Endothelial cell of umbilical vein (primary cell): ENCODE measurements around the gene ACIN1. TPM values are rescaled to one million over a fixed set of nuclear protein-coding genes. Genes with fewer than 3 reads are reported as not detected.

Source experiments
- BruUV-seq: library from RNA; stranded (reverse); fragments of 400-500 nt; replicated peaks from 2 replicates; lab custom pipeline; 2021; lab: Mats Ljungman, UMichigan
- CTCF ChIA-PET: fragments of 300-600, 350-600 bp; sonication (Branson Sonifier 250); formaldehyde crosslinking; loops from one replicate; lab custom pipeline; 2021; ENCODE audit warnings: antibody characterized with exemption, inconsistent platforms; lab: Charles Lee
- POLR2A ChIA-PET: fragments of 300-600, 350-600 bp; sonication (Branson Sonifier 250); formaldehyde crosslinking; loops from one replicate; lab custom pipeline; 2021; ENCODE audit warnings: antibody characterized with exemption, inconsistent platforms; lab: Charles Lee
- DNase-seq: peaks from one replicate; pipeline ENCODE4 v3.0.0-alpha.2; 2011; ENCODE audit warnings: low read depth, low spot score
- FAIRE-seq: peaks from 2 replicates; lab custom pipeline; 2011; peaks lifted over from hg19 to GRCh38; lab: Jason Lieb, UNC
- H2AFZ ChIP-seq: 2 replicates; pipeline ENCODE4 v1.6.0; 2012; ENCODE audit warnings: low read depth, low read length, control low read depth, inconsistent platforms
- H3K27ac ChIP-seq: 2 replicates; pipeline ENCODE4 v1.5.1; 2011; ENCODE audit warnings: low read depth, mild to moderate bottlenecking, control low read depth, low read length, moderate library complexity; ENCODE audit not compliant: insufficient read depth
- H3K27me3 ChIP-seq, 2 experiments: 2 replicates each; pipeline versions ENCODE4 v1.6.0 to v1.6.1; 2011; ENCODE audit warnings: low read length in 2 of 2, mixed read lengths in 1 of 2; ENCODE audit not compliant: control insufficient read depth in 2 of 2, insufficient read depth in 2 of 2
- H3K36me3 ChIP-seq, 2 experiments: 2 replicates in 1 of 2; 3 replicates in 1 of 2; pipeline ENCODE4 v1.5.1; 2011; ENCODE audit warnings: low read length in 2 of 2, mild to moderate bottlenecking in 1 of 2, moderate library complexity in 1 of 2; ENCODE audit not compliant: control insufficient read depth in 2 of 2, insufficient read depth in 2 of 2; ENCODE audit errors: extremely low read depth in 1 of 2
- H3K4me1 ChIP-seq: 3 replicates; pipeline ENCODE4 v1.5.1; 2011; ENCODE audit warnings: mild to moderate bottlenecking, low read length; ENCODE audit not compliant: control insufficient read depth, insufficient read depth; ENCODE audit errors: extremely low read depth
- H3K4me2 ChIP-seq: 2 replicates; pipeline ENCODE4 v1.6.1; 2011; ENCODE audit warnings: low read length, control low read depth, mixed read lengths; ENCODE audit not compliant: insufficient read depth
- H3K4me3 ChIP-seq, 3 experiments: fragments of 200-600 bp in 1 of 3; sonication (generic), shearing (Covaris generic) in 1 of 3; replicated peaks in 1 of 3; 2 replicates each; pipeline ENCODE4 v1.5.1; 2011 to 2016; ENCODE audit warnings: control low read depth in 3 of 3, low read length in 3 of 3, mild to moderate bottlenecking in 2 of 3, inconsistent platforms in 1 of 3, low read depth in 1 of 3, moderate library complexity in 1 of 3; ENCODE audit not compliant: insufficient read depth in 1 of 3
- H3K79me2 ChIP-seq: 2 replicates; pipeline ENCODE4 v1.6.0; 2012; ENCODE audit warnings: low read length, inconsistent platforms; ENCODE audit not compliant: control insufficient read depth, insufficient read depth
- H3K9ac ChIP-seq: replicated peaks from 2 replicates; pipeline ENCODE3; 2011; ENCODE audit warnings: low read length, control low read depth; ENCODE audit not compliant: insufficient read depth; ENCODE audit errors: extremely low read depth
- H3K9me1 ChIP-seq: replicated peaks from 3 replicates; pipeline ENCODE4 v1.6.0; 2011; ENCODE audit warnings: mild to moderate bottlenecking, low read length; ENCODE audit not compliant: control insufficient read depth, insufficient read depth; ENCODE audit errors: extremely low read depth
- H3K9me3 ChIP-seq: replicated peaks from 2 replicates; pipeline ENCODE4 v1.5.1; 2012; ENCODE audit warnings: low read length, inconsistent platforms; ENCODE audit not compliant: control insufficient read depth, insufficient read depth
- H4K20me1 ChIP-seq: replicated peaks from 2 replicates; pipeline ENCODE3; 2011; ENCODE audit warnings: mild to moderate bottlenecking, low read length; ENCODE audit not compliant: control insufficient read depth, insufficient read depth; ENCODE audit errors: extremely low read depth
- EZH2 ChIP-seq: IDR thresholded peaks from 2 replicates; pipeline ENCODE4 v1.6.1; 2012; ENCODE audit warnings: borderline replicate concordance, low read depth, mild to moderate bottlenecking, moderate library complexity, low read length, inconsistent platforms; ENCODE audit not compliant: severe bottlenecking
- FOS ChIP-seq: IDR thresholded peaks from 2 replicates; pipeline ENCODE4 v1.6.1; 2011; ENCODE audit warnings: mild to moderate bottlenecking, low read length, moderate library complexity, borderline replicate concordance; ENCODE audit not compliant: insufficient read depth
- GATA2 ChIP-seq: IDR thresholded peaks from 2 replicates; pipeline ENCODE4 v1.7.0; 2011; ENCODE audit warnings: low read depth, mild to moderate bottlenecking, moderate library complexity, mixed read lengths, low read length; ENCODE audit not compliant: insufficient read length, insufficient read depth
- JUN ChIP-seq: IDR thresholded peaks from 2 replicates; pipeline ENCODE4 v1.6.1; 2011; ENCODE audit warnings: borderline replicate concordance, low read depth; ENCODE audit not compliant: insufficient read length, insufficient read depth
- MYC ChIP-seq: IDR thresholded peaks from one replicate; pipeline ENCODE4 v1.6.1; 2011; ENCODE audit warnings: mild to moderate bottlenecking, low read depth, low read length
- POLR2A ChIP-seq: IDR thresholded peaks from 2 replicates; pipeline ENCODE4 v1.6.1; 2012; ENCODE audit warnings: low read depth, mild to moderate bottlenecking, control low read depth, low read length
- POLR2AphosphoS5 ChIP-seq: IDR thresholded peaks from 2 replicates; pipeline ENCODE4 v1.6.1; 2012; ENCODE audit warnings: low read depth, mild to moderate bottlenecking, control low read depth, low read length, moderate library complexity; ENCODE audit not compliant: insufficient read depth
- dilution Hi-C: fragments of 300-500 bp; cut with MboI; formaldehyde crosslinking; loops from one replicate; pipeline ENCODE4 v1.15.0; 2019; ENCODE audit warnings: low sequenced_read_pairs; ENCODE audit not compliant: extremely low pct_ligation_motif_present
- intact Hi-C: fragments of 100-400 bp; cut with micrococcal nuclease; formaldehyde crosslinking; loops from one replicate; pipeline ENCODE4 v1.10.0; 2022
- polyA plus RNA-seq, 4 experiments: library from polyadenylated mRNA; depleted of rRNA in 3 of 4; stranded (reverse) in 3 of 4; unstranded in 1 of 4; fragments of >200 nt; gene quantifications; 2 replicates each; pipeline versions ENCODE4 v1.2.1 to v1.2.3, GENCODE V29; 2011 to 2012; ENCODE audit warnings: missing spikeins in 1 of 4
- total RNA-seq: library from RNA; stranded (reverse); gene quantifications from 2 replicates; pipeline ENCODE4 v1.2.3, GENCODE V29; 2021
- TF ChIP-seq, protein P1 (sequence below): IDR thresholded peaks from 2 replicates; pipeline ENCODE4 v1.6.1; 2011; ENCODE audit not compliant: insufficient read depth, insufficient read length
- TF ChIP-seq, protein P2 (sequence below), 2 donors: IDR thresholded peaks; 1 replicate in 1 of 2; 2 replicates in 1 of 2; pipeline ENCODE4 v1.5.1; 2011; ENCODE audit warnings: low read length in 2 of 2, mild to moderate bottlenecking in 2 of 2, moderate library complexity in 2 of 2, control low read depth in 1 of 2, inconsistent platforms in 1 of 2, low read depth in 1 of 2; ENCODE audit not compliant: insufficient read depth in 1 of 2; ENCODE audit errors: extremely low read depth in 1 of 2

Gene ACIN1
- total and polyA plus RNA-seq, 2 donors (not counting 3 experiments of a cell fraction or from before 2014, with no cell fraction given) = 146 to 240 TPM

DNA sequence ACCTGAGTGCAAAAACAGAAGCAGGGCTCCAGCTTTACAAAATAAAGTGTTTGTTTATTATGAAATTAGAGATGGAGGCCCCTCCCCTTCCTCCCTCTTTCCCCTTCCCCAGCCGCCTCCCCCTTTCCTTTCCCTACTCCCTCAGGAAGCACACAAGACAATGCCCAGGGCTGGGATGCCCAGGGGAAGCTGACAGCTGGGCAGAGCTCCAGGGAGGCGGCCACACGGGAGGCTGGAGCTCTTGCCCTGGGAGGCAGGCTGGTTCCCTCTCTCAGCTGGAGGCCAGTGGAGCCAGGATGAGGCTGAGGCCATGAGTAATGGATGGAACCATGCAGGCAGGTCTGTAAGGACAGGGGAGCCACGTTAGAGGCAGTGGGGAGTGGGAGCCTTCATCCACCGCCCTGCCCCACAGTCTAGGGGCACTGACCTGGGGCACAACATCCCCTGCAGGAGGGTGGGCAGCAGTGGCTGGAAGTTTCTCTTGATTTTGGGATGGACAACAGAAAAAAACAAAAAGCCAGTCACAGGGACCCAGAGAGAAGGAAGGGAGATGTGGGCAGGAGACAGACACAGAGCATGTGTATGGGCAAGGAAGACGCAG lies 47.8 kb downstream of the ACIN1 start:
- TF ChIP-seq, protein P1, sequence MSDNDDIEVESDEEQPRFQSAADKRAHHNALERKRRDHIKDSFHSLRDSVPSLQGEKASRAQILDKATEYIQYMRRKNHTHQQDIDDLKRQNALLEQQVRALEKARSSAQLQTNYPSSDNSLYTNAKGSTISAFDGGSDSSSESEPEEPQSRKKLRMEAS = no peak
- no peak for TF ChIP-seq MYC
- no peak for TF ChIP-seq EZH2
- TF ChIP-seq, protein P2, sequence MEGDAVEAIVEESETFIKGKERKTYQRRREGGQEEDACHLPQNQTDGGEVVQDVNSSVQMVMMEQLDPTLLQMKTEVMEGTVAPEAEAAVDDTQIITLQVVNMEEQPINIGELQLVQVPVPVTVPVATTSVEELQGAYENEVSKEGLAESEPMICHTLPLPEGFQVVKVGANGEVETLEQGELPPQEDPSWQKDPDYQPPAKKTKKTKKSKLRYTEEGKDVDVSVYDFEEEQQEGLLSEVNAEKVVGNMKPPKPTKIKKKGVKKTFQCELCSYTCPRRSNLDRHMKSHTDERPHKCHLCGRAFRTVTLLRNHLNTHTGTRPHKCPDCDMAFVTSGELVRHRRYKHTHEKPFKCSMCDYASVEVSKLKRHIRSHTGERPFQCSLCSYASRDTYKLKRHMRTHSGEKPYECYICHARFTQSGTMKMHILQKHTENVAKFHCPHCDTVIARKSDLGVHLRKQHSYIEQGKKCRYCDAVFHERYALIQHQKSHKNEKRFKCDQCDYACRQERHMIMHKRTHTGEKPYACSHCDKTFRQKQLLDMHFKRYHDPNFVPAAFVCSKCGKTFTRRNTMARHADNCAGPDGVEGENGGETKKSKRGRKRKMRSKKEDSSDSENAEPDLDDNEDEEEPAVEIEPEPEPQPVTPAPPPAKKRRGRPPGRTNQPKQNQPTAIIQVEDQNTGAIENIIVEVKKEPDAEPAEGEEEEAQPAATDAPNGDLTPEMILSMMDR (IDR thresholded peaks at IDR 0.05; ENCODE audit: extremely low read depth in 1 of 2, insufficient read depth in 1 of 2, low read depth in 1 of 2, low read length in 2 of 2) = no peak
- no peak for TF ChIP-seq JUN
- TF ChIP-seq GATA2 = no peak
- TF ChIP-seq POLR2AphosphoS5 = no peak
- no peak for TF ChIP-seq FOS
- no peak for TF ChIP-seq POLR2A
- dilution Hi-C loops = no loop called here
- POLR2A ChIA-PET = interaction anchor here (0.5 to 1.6 kb wide), 9 partner anchors 8 to 130 kb away, joined by 3 to 5 read pairs (median 4); no protein-coding TSS in a partner anchor
- Histone ChIP-seq H2AFZ (peak overlapping the region; percentile 43), H3K9ac (no peak overlapping the region), H3K36me3 (peaks cover 0 to 5% of the 10 kb centered on the region in 2 experiments), H3K27me3 (no peaks in the 10 kb centered on the region), H3K9me1 (no peaks in the 10 kb centered on the region), H3K9me3 (no peaks in the 10 kb centered on the region), H3K4me2 (peak overlapping the region; percentile 6), H4K20me1 (no peaks in the 10 kb centered on the region), H3K4me1 (peaks cover 41% of the 10 kb centered on the region), H3K27ac (peak overlapping the region; percentile 37), H3K4me3 (no peak overlapping the region), H3K79me2 (no peaks in the 10 kb centered on the region)
- peak; percentile 81 for DNase-seq
- peak; percentile 88 for FAIRE-seq
- intact Hi-C loops = loop anchor here (1.0 to 2.0 kb wide), 4 partner anchors 9 to 52 kb away; no protein-coding TSS in a partner anchor
- no TSS peak for BruUV-seq
- CTCF ChIA-PET = interaction anchor here (0.6 to 4.0 kb wide), 11 partner anchors 8 to 65 kb away, joined by 3 to 34 read pairs (median 6); partner anchors contain the start of genes AJUBA and CDH24
